ENCODE measurements around the gene TAC3. TPM values are rescaled to one million over a fixed set of nuclear protein-coding genes. Genes with fewer than 3 reads are reported as not detected.

Gene TAC3
- total RNA-seq, 1 experiment from 2014 or later, result 6.2 TPM

DNA sequence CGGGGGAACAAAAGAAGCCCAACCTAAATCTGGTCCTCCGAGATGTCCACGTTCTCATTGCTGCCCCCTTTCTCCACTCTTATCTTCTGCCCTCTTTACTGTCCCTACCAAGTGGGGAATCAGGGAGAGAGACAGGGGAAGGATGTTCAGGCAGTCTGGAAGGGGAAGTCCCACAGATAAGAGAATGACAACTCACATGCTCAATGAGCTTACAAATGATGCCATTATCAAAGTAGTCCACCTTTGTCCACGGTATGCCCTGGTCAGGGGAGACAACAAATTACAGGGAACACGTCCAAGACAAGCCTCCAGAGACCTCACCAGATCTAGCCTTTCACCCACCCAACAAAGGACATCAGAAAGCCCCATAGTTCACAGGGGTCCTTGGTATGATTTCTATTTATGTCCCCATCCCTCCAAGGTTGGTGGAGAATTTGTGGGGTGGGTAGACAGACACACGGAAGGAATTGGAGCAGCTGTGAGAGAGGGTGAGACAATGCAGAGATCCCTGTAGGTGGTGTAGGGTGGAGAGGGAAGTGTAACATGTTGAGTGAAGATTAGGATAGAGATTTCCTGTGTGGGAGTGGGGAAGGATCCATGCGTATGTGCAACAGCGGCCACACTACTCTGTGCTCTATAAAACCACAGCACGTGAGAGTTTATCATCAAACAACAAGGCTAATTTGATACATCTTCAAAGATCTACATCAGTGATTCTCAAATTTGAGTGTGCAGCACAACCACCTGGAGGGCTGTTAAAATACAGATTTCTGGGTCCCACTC lies 22.9 kb upstream of the TAC3 start:
- no peaks in the 10 kb centered on the region for H3K79me1 ChIP-seq (ENCODE audit: insufficient read depth, low read depth, low read length, poor library complexity, severe bottlenecking)
- no peak overlapping the region for H4K91ac ChIP-seq (ENCODE audit: insufficient read length, low read depth, low read length)
- H3K27me3 ChIP-seq (ENCODE audit: insufficient read depth, low read length), result no peaks in the 10 kb centered on the region
- Mint-ChIP-seq H3K36me3 (ENCODE audit: insufficient read depth in 1 of 3, low read depth in 3 of 3) (peaks cover 0 to 2% (median 0%) of the 10 kb centered on the region in 3 experiments; a peak in 2 of 7 replicates), H3K4me3 (no peak overlapping the region), H3K27me3 (ENCODE audit: low read depth) (peaks cover 8% of the 10 kb centered on the region), H3K9me3 (no peaks in the 10 kb centered on the region), H3K27ac (no peak overlapping the region), H3K4me1 (peaks cover 7% of the 10 kb centered on the region in 2 experiments)
- H2AFZ ChIP-seq (ENCODE audit: low read length), result no peak overlapping the region
- no CpG with 5 or more reads among the region's 9 CpGs for WGBS (ENCODE audit: extremely low coverage, insufficient read length, low lambda C conversion rate)
- no peak overlapping the region for H3K4ac ChIP-seq (ENCODE audit: low read depth, low read length)
- no peak overlapping the region for H2BK15ac ChIP-seq (ENCODE audit: low read depth, low read length)
- H3K18ac ChIP-seq (ENCODE audit: insufficient read length, low read depth, low read length), result no peak overlapping the region
- TF ChIP-seq, protein P1, sequence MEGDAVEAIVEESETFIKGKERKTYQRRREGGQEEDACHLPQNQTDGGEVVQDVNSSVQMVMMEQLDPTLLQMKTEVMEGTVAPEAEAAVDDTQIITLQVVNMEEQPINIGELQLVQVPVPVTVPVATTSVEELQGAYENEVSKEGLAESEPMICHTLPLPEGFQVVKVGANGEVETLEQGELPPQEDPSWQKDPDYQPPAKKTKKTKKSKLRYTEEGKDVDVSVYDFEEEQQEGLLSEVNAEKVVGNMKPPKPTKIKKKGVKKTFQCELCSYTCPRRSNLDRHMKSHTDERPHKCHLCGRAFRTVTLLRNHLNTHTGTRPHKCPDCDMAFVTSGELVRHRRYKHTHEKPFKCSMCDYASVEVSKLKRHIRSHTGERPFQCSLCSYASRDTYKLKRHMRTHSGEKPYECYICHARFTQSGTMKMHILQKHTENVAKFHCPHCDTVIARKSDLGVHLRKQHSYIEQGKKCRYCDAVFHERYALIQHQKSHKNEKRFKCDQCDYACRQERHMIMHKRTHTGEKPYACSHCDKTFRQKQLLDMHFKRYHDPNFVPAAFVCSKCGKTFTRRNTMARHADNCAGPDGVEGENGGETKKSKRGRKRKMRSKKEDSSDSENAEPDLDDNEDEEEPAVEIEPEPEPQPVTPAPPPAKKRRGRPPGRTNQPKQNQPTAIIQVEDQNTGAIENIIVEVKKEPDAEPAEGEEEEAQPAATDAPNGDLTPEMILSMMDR (conservative IDR thresholded peaks at IDR 0.05), result no peak
- H4K5ac ChIP-seq (ENCODE audit: insufficient read length, low read depth, low read length), result no peak overlapping the region
- no peak overlapping the region for H3T11ph ChIP-seq (ENCODE audit: low read length)
- no peak overlapping the region for H2BK120ac ChIP-seq (ENCODE audit: low read depth, low read length, poor library complexity, severe bottlenecking)
- H2AK5ac ChIP-seq (ENCODE audit: insufficient read length, low read length), result no peak overlapping the region
- no peak overlapping the region for H3K23ac ChIP-seq (ENCODE audit: insufficient read length, low read depth, low read length)
- no peaks in the 10 kb centered on the region for H4K20me1 ChIP-seq (ENCODE audit: control insufficient read depth, insufficient read depth, insufficient read length)
- no peak overlapping the region for H2BK5ac ChIP-seq (ENCODE audit: insufficient read length, low read length)
- H2BK20ac ChIP-seq (ENCODE audit: low read depth, low read length, poor library complexity, severe bottlenecking), result no peak overlapping the region
- no peak overlapping the region for H3K14ac ChIP-seq (ENCODE audit: insufficient read depth, low read length)
- no peak overlapping the region for H3K9ac ChIP-seq (ENCODE audit: extremely low read depth, insufficient read length, low read length)
- H3K79me2 ChIP-seq (ENCODE audit: insufficient read depth, low read length), result no peaks in the 10 kb centered on the region
- no peak for DNase-seq
- H3K23me2 ChIP-seq (ENCODE audit: insufficient read length, low read depth, low read length, poor library complexity, severe bottlenecking), result no peaks in the 10 kb centered on the region
- H3K9me3 ChIP-seq (ENCODE audit: control insufficient read depth, low read depth, low read length), result no peaks in the 10 kb centered on the region
- no peak overlapping the region for H4K8ac ChIP-seq (replicated peaks; ENCODE audit: insufficient read length, low read depth, low read length)
- no peak overlapping the region for H3K4me2 ChIP-seq (ENCODE audit: insufficient read depth, insufficient read length, low read length)
- no peak overlapping the region for H3K56ac ChIP-seq (ENCODE audit: insufficient read length, low read depth, low read length)
- no peak overlapping the region for H2BK12ac ChIP-seq (ENCODE audit: insufficient read length, low read depth, low read length)
- H3K27ac ChIP-seq (ENCODE audit: insufficient read length, low read depth, low read length), result no peak overlapping the region
- H3K4me1 ChIP-seq (ENCODE audit: insufficient read depth, low read length), result no peaks in the 10 kb centered on the region

Measured in H9 (cell line).